Measurements from ENCODE around the gene CCDC144A. TPM values are rescaled to one million over a fixed set of nuclear protein-coding genes. Genes with fewer than 3 reads are reported as not detected.
A peak's percentile ranks its signal among the peaks of the same experiment; 100 is the strongest.
"Not testable (repeated sequence)": the region's sequence is repeated elsewhere in the genome, so short reads cannot be mapped to it uniquely, and the experiment has no call there.

Gene CCDC144A
- total RNA-seq, 1 donor from 2014 or later, result 0.05 TPM

- Mint-ChIP-seq H3K4me3 (ENCODE audit: unreplicated experiment) (no peak overlapping the region), H3K9me3 (ENCODE audit: unreplicated experiment) (no peaks in the 10 kb centered on the region), H3K27me3 (ENCODE audit: unreplicated experiment) (peaks cover 76% of the 10 kb centered on the region), H3K27ac (ENCODE audit: unreplicated experiment) (no peak overlapping the region), H3K36me3 (ENCODE audit: unreplicated experiment) (no peaks in the 10 kb centered on the region), H3K4me1 (ENCODE audit: unreplicated experiment) (peaks cover 1% of the 10 kb centered on the region)
- DNase-seq (ENCODE audit: extremely low spot score, unreplicated experiment), result no peak
- TF ChIP-seq CTCF (IDR thresholded peaks at IDR 0.05), result no peak
Measured at GRCh38 chr17:16661217-16661616, 28.8 kb upstream of the CCDC144A start.

- no peak for DNase-seq (ENCODE audit: extremely low spot score, unreplicated experiment)
- Mint-ChIP-seq H3K9me3 (ENCODE audit: unreplicated experiment) (no peaks in the 10 kb centered on the region), H3K27me3 (ENCODE audit: unreplicated experiment) (peaks cover 69% of the 10 kb centered on the region), H3K4me1 (ENCODE audit: unreplicated experiment) (peaks cover 5% of the 10 kb centered on the region), H3K27ac (ENCODE audit: unreplicated experiment) (no peak overlapping the region), H3K36me3 (ENCODE audit: unreplicated experiment) (no peaks in the 10 kb centered on the region), H3K4me3 (ENCODE audit: unreplicated experiment) (no peak overlapping the region)
- TF ChIP-seq CTCF (IDR thresholded peaks at IDR 0.05), result no peak
Measured at GRCh38 chr17:16662936-16663335, 27.1 kb upstream of the CCDC144A start.

GRCh38 chr17:16666553-16666906 is 23.5 kb upstream of the CCDC144A start:
- H3K9me3 Mint-ChIP-seq (ENCODE audit: unreplicated experiment); H3K4me1 Mint-ChIP-seq (ENCODE audit: unreplicated experiment): not testable (repeated sequence)

GRCh38 chr17:16666907-16667636 is 23.0 kb upstream of the CCDC144A start:
- H3K9me3 Mint-ChIP-seq (ENCODE audit: unreplicated experiment); DNase-seq (ENCODE audit: extremely low spot score, unreplicated experiment); H3K4me1 Mint-ChIP-seq (ENCODE audit: unreplicated experiment); H3K36me3 Mint-ChIP-seq (ENCODE audit: unreplicated experiment); H3K27ac Mint-ChIP-seq (ENCODE audit: unreplicated experiment): not testable (repeated sequence)
- H3K27me3 Mint-ChIP-seq (ENCODE audit: unreplicated experiment), result peaks cover 52% of the 10 kb centered on the region
- peak overlapping the region; percentile 66 for H3K4me3 Mint-ChIP-seq (ENCODE audit: unreplicated experiment)

More at GRCh38 chr17:16666553-16666906, 23.5 kb upstream of the CCDC144A start:
- peaks cover 55% of the 10 kb centered on the region for H3K27me3 Mint-ChIP-seq (ENCODE audit: unreplicated experiment)
- H3K27ac Mint-ChIP-seq (ENCODE audit: unreplicated experiment); DNase-seq (ENCODE audit: extremely low spot score, unreplicated experiment); H3K36me3 Mint-ChIP-seq (ENCODE audit: unreplicated experiment); H3K4me3 Mint-ChIP-seq (ENCODE audit: unreplicated experiment): not testable (repeated sequence)

GRCh38 chr17:16676676-16677268 is 13.3 kb upstream of the CCDC144A start:
- H3K27ac Mint-ChIP-seq (ENCODE audit: unreplicated experiment), result peak overlapping the region; percentile 50
- no peaks in the 10 kb centered on the region for H3K9me3 Mint-ChIP-seq (ENCODE audit: unreplicated experiment)
- H3K36me3 Mint-ChIP-seq (ENCODE audit: unreplicated experiment), result no peaks in the 10 kb centered on the region
- H3K27me3 Mint-ChIP-seq (ENCODE audit: unreplicated experiment), result peaks cover 17% of the 10 kb centered on the region
- TF ChIP-seq CTCF (IDR thresholded peaks at IDR 0.05), result no peak
- no peak overlapping the region for H3K4me3 Mint-ChIP-seq (ENCODE audit: unreplicated experiment)
- peaks cover 8% of the 10 kb centered on the region for H3K4me1 Mint-ChIP-seq (ENCODE audit: unreplicated experiment)
- DNase-seq (ENCODE audit: extremely low spot score, unreplicated experiment), result no peak

- not testable (repeated sequence) for H3K27ac Mint-ChIP-seq (ENCODE audit: unreplicated experiment); DNase-seq (ENCODE audit: extremely low spot score, unreplicated experiment); H3K9me3 Mint-ChIP-seq (ENCODE audit: unreplicated experiment); H3K36me3 Mint-ChIP-seq (ENCODE audit: unreplicated experiment)
- H3K4me3 Mint-ChIP-seq (ENCODE audit: unreplicated experiment), result peak overlapping the region; percentile 29
- H3K4me1 Mint-ChIP-seq (ENCODE audit: unreplicated experiment), result peaks cover 15% of the 10 kb centered on the region
- H3K27me3 Mint-ChIP-seq (ENCODE audit: unreplicated experiment), result peaks cover 23% of the 10 kb centered on the region
Measured at GRCh38 chr17:16683290-16684138, 6.5 kb upstream of the CCDC144A start.

- H3K27me3 Mint-ChIP-seq (ENCODE audit: unreplicated experiment), result peaks cover 17% of the 10 kb centered on the region
- H3K4me3 Mint-ChIP-seq (ENCODE audit: unreplicated experiment); H3K36me3 Mint-ChIP-seq (ENCODE audit: unreplicated experiment); DNase-seq (ENCODE audit: extremely low spot score, unreplicated experiment); H3K27ac Mint-ChIP-seq (ENCODE audit: unreplicated experiment); H3K9me3 Mint-ChIP-seq (ENCODE audit: unreplicated experiment): not testable (repeated sequence)
- peaks cover 15% of the 10 kb centered on the region for H3K4me1 Mint-ChIP-seq (ENCODE audit: unreplicated experiment)
Measured at GRCh38 chr17:16686019-16686418, 4.0 kb upstream of the CCDC144A start.

GRCh38 chr17:16687151-16687550 is 2.9 kb upstream of the CCDC144A start:
- Mint-ChIP-seq H3K27me3 (ENCODE audit: unreplicated experiment) (peaks cover 14% of the 10 kb centered on the region), H3K4me1 (ENCODE audit: unreplicated experiment) (peaks cover 15% of the 10 kb centered on the region)
- H3K4me3 Mint-ChIP-seq (ENCODE audit: unreplicated experiment); DNase-seq (ENCODE audit: extremely low spot score, unreplicated experiment); H3K9me3 Mint-ChIP-seq (ENCODE audit: unreplicated experiment); H3K27ac Mint-ChIP-seq (ENCODE audit: unreplicated experiment); H3K36me3 Mint-ChIP-seq (ENCODE audit: unreplicated experiment): not testable (repeated sequence)

GRCh38 chr17:16690447-16690846 is 406 bp downstream of the CCDC144A start:
- not testable (repeated sequence) for DNase-seq (ENCODE audit: extremely low spot score, unreplicated experiment); H3K9me3 Mint-ChIP-seq (ENCODE audit: unreplicated experiment); H3K4me3 Mint-ChIP-seq (ENCODE audit: unreplicated experiment); H3K36me3 Mint-ChIP-seq (ENCODE audit: unreplicated experiment); H3K27me3 Mint-ChIP-seq (ENCODE audit: unreplicated experiment); H3K27ac Mint-ChIP-seq (ENCODE audit: unreplicated experiment)
- H3K4me1 Mint-ChIP-seq (ENCODE audit: unreplicated experiment), result peaks cover 15% of the 10 kb centered on the region

Data from osteocyte (in vitro differentiated cells).